Prostate gland (tissue), 2 donors: ENCODE data around the gene DYNLT2B.

ENCODE experiments used
- CTCF ChIP-seq, 4 experiments: fragments of 200-600 bp in 2 of 4; fragments of 450-650 bp in 2 of 4; sonication (generic) in 2 of 4; IDR thresholded peaks; 1 replicate in 3 of 4; 2 replicates in 1 of 4; pipeline ENCODE4 v1.5.1; 2016 to 2019; ENCODE audit warnings: antibody characterized with exemption in 4 of 4, mild to moderate bottlenecking in 2 of 4, moderate library complexity in 2 of 4
- POLR2A ChIP-seq: fragments of 450-650 bp; IDR thresholded peaks from one replicate; pipeline ENCODE4 v1.6.1; 2016; ENCODE audit warnings: antibody characterized with exemption, mild to moderate bottlenecking
- POLR2AphosphoS5 ChIP-seq: sonication (generic); formaldehyde crosslinking; IDR thresholded peaks from one replicate; pipeline ENCODE4 v1.6.1; 2017; ENCODE audit warnings: antibody characterized with exemption

GRCh38 chr3:196336319-196337145 lies 18.5 kb upstream of the DYNLT2B start:
- TF ChIP-seq POLR2A (no peak), CTCF (IDR thresholded peaks at IDR 0.05) (no peak), POLR2AphosphoS5 (no peak)
